ENCODE measurements around the gene TRERF1.

The TRERF1 gene

DNA sequence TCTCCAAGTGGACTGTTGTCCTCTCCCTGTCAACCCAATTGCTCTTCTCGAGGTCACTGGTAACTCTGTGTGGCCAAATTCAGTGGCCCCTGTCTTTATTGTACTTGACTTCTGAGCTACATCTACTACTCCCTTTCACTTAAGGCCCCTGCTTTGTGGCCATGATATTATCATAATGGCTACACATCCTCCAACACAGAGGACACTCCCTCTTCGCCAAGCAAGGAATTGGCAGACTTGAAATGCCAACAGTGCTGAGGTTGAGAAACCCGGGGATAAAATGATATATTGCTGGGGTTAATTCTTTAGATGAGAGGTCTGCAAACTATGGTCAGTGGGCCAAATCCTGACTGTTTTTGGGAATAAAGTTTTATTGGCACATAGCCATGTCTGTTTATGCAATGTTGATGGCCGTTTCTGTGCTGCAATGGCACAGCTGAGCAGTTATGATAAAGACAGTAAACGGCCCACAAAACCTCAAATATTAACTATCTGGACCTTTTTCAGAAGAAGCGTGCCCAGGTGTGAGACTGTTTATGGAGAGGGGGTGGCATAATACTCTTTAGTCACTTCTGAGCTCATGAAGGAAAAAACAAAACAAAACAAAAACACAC lies 222.1 kb downstream of the TRERF1 start:
- no peak for ATAC-seq
- no peak for TF ChIP-seq PPARA (CRISPR knock-in tag; IDR thresholded peaks at IDR 0.05; ENCODE audit: borderline replicate concordance)
- no peak for TF ChIP-seq POU6F1 (CRISPR knock-in tag; IDR thresholded peaks at IDR 0.05; ENCODE audit: borderline replicate concordance, low read depth)
- TF ChIP-seq ISL1 (CRISPR knock-in tag; IDR thresholded peaks at IDR 0.05) = no peak
- TF ChIP-seq GLIS3 (CRISPR knock-in tag; IDR thresholded peaks at IDR 0.05) = no peak
- no peak for TF ChIP-seq CREB5 (CRISPR knock-in tag; IDR thresholded peaks at IDR 0.05; ENCODE audit: low read depth)
- TF ChIP-seq, protein P1, sequence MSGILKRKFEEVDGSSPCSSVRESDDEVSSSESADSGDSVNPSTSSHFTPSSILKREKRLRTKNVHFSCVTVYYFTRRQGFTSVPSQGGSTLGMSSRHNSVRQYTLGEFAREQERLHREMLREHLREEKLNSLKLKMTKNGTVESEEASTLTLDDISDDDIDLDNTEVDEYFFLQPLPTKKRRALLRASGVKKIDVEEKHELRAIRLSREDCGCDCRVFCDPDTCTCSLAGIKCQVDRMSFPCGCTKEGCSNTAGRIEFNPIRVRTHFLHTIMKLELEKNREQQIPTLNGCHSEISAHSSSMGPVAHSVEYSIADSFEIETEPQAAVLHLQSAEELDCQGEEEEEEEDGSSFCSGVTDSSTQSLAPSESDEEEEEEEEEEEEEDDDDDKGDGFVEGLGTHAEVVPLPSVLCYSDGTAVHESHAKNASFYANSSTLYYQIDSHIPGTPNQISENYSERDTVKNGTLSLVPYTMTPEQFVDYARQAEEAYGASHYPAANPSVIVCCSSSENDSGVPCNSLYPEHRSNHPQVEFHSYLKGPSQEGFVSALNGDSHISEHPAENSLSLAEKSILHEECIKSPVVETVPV (CRISPR knock-in tag; IDR thresholded peaks at IDR 0.05) = no peak
- no peak for TF ChIP-seq ESRRG (CRISPR knock-in tag; IDR thresholded peaks at IDR 0.05)
- TF ChIP-seq BACH2 (CRISPR knock-in tag; IDR thresholded peaks at IDR 0.05; ENCODE audit: borderline replicate concordance) = no peak
- TF ChIP-seq OSR1 (CRISPR knock-in tag; IDR thresholded peaks at IDR 0.05) = no peak
- TF ChIP-seq, protein P2, sequence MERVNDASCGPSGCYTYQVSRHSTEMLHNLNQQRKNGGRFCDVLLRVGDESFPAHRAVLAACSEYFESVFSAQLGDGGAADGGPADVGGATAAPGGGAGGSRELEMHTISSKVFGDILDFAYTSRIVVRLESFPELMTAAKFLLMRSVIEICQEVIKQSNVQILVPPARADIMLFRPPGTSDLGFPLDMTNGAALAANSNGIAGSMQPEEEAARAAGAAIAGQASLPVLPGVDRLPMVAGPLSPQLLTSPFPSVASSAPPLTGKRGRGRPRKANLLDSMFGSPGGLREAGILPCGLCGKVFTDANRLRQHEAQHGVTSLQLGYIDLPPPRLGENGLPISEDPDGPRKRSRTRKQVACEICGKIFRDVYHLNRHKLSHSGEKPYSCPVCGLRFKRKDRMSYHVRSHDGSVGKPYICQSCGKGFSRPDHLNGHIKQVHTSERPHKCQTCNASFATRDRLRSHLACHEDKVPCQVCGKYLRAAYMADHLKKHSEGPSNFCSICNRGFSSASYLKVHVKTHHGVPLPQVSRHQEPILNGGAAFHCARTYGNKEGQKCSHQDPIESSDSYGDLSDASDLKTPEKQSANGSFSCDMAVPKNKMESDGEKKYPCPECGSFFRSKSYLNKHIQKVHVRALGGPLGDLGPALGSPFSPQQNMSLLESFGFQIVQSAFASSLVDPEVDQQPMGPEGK (CRISPR knock-in tag; IDR thresholded peaks at IDR 0.05; ENCODE audit: borderline replicate concordance) = no peak
- no peak for TF ChIP-seq RARB (CRISPR knock-in tag; IDR thresholded peaks at IDR 0.05)
- no peak for TF ChIP-seq CSDC2 (CRISPR knock-in tag; IDR thresholded peaks at IDR 0.05)
- TF ChIP-seq ZFP30 (CRISPR knock-in tag; IDR thresholded peaks at IDR 0.05) = no peak
- TF ChIP-seq ZNF565 (CRISPR knock-in tag; conservative IDR thresholded peaks at IDR 0.05; ENCODE audit: low read depth) = no peak
- TF ChIP-seq ZC3H10 (CRISPR knock-in tag; IDR thresholded peaks at IDR 0.05) = no peak

DNA sequence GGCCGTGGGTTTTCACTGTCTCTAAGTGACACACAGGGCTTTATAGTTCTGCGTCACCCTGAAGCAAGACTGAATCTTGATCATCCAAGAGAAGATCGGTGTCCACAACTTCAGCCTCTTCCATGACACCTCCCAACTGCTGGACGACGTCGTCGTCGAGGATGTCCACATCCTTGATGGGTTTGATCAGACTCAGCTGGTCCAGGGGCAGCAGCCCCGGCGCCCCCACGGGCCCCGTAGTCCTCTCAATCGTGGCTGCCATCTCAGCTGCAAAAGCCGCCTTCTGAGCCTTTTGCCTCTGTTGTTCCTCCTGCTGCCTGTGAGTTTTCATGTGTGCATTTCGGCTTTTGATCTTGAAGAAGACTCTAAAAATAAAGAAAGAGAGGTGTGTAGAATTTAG lies 223.4 kb downstream of the TRERF1 start:
- TF ChIP-seq ISL1 (CRISPR knock-in tag; IDR thresholded peaks at IDR 0.05) (no peak), CSDC2 (CRISPR knock-in tag; IDR thresholded peaks at IDR 0.05) (no peak), TCF4 (CRISPR knock-in tag; IDR thresholded peaks at IDR 0.05; ENCODE audit: borderline replicate concordance) (no peak), ESRRG (CRISPR knock-in tag; IDR thresholded peaks at IDR 0.05) (no peak), OSR1 (CRISPR knock-in tag; IDR thresholded peaks at IDR 0.05) (no peak), ZC3H10 (CRISPR knock-in tag; IDR thresholded peaks at IDR 0.05) (no peak), RARB (CRISPR knock-in tag; IDR thresholded peaks at IDR 0.05) (no peak)
- TF ChIP-seq, protein P2 (CRISPR knock-in tag; IDR thresholded peaks at IDR 0.05; ENCODE audit: borderline replicate concordance) = no peak
- TF ChIP-seq, protein P1 (CRISPR knock-in tag; IDR thresholded peaks at IDR 0.05) = no peak
- ATAC-seq = no peak

DNA sequence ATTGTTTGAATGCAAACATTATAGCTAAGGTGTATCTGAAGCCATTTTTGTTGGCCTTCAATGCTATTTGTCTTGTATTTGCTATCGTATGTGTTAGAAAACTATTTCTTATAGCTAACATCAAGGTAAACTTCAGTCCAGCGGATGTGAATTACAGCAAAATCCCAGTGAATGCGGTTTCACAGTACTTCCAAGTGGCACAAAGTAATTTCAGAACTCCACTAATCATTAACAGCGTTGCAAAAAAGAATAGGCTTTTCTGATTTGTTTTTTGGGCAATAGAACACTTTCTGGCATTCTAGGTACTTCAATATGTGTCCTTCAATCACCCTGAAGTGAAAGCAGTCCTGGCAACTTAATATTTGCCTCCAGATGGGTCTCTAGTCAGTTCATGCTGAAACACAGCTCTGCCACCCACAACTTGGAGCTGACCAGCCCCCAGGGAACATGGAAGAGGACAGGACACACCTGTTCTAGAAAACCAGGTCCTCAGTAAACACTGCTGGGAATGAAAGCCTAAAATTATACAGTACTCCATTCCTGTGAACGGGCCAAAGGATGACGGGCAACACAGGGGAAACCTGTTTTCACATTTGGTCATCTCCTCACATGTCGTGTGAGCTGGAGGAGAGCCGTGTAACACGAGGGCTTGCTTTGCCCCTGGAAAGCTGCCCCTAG lies 224.4 kb downstream of the TRERF1 start:
- ATAC-seq = no peak
- TF ChIP-seq ARNTL (CRISPR knock-in tag; IDR thresholded peaks at IDR 0.05; ENCODE audit: borderline replicate concordance, low read depth) (no peak), BACH2 (CRISPR knock-in tag; IDR thresholded peaks at IDR 0.05; ENCODE audit: borderline replicate concordance) (no peak), TCF4 (CRISPR knock-in tag; IDR thresholded peaks at IDR 0.05; ENCODE audit: borderline replicate concordance) (no peak), PPARA (CRISPR knock-in tag; IDR thresholded peaks at IDR 0.05; ENCODE audit: borderline replicate concordance) (no peak), ZFP3 (CRISPR knock-in tag; IDR thresholded peaks at IDR 0.05) (no peak), ZC3H10 (CRISPR knock-in tag; IDR thresholded peaks at IDR 0.05) (no peak), CSDC2 (CRISPR knock-in tag; IDR thresholded peaks at IDR 0.05) (no peak), ZFP30 (CRISPR knock-in tag; IDR thresholded peaks at IDR 0.05) (no peak), ZNF565 (CRISPR knock-in tag; conservative IDR thresholded peaks at IDR 0.05; ENCODE audit: low read depth) (no peak), ZNF8 (CRISPR knock-in tag; IDR thresholded peaks at IDR 0.05) (no peak), TSHZ2 (CRISPR knock-in tag; IDR thresholded peaks at IDR 0.05) (no peak)
- TF ChIP-seq, protein P1 (CRISPR knock-in tag; IDR thresholded peaks at IDR 0.05) = no peak
